Testis (tissue), 3 donors: ENCODE measurements around the gene SUMF2. TPM values are rescaled to one million over a fixed set of nuclear protein-coding genes. Genes with fewer than 3 reads are reported as not detected.
"Not testable (repeated sequence)": the region's sequence is repeated elsewhere in the genome, so short reads cannot be mapped to it uniquely, and the experiment has no call there.

Source experiments
- DNase-seq: peaks from one replicate; pipeline ENCODE4 v3.0.0-alpha.2; 2019
- H3K27ac ChIP-seq, 2 donors: fragments of 200-600 bp; sonication (generic); one replicate each; pipeline ENCODE4 v1.5.1; 2019
- H3K27me3 ChIP-seq: fragments of 200-600 bp; sonication (generic); one replicate; pipeline ENCODE4 v1.5.1; 2019
- H3K36me3 ChIP-seq: fragments of 200-600 bp; sonication (generic); one replicate; pipeline ENCODE4 v1.5.1; 2017; ENCODE audit warnings: low read depth; ENCODE audit errors: missing control alignments
- H3K4me1 ChIP-seq: fragments of 200-600 bp; sonication (generic); one replicate; pipeline ENCODE4 v1.5.1; 2019
- H3K4me3 ChIP-seq, 2 donors: fragments of 200-600 bp; sonication (generic); one replicate each; pipeline ENCODE4 v1.5.1; 2017 to 2019
- H3K9me3 ChIP-seq: fragments of 200-600 bp; sonication (generic); one replicate; pipeline ENCODE4 v1.5.1; 2017
- CTCF ChIP-seq, 3 experiments: fragments of 450-650 bp in 2 of 3; fragments of 200-600 bp in 1 of 3; sonication (generic) in 1 of 3; IDR thresholded peaks; one replicate each; pipeline ENCODE4 v1.5.1; 2016 to 2019; ENCODE audit warnings: antibody characterized with exemption in 3 of 3, mild to moderate bottlenecking in 2 of 3, moderate library complexity in 1 of 3
- POLR2A ChIP-seq: fragments of 450-650 bp; IDR thresholded peaks from one replicate; pipeline ENCODE4 v1.6.1; 2017; ENCODE audit warnings: antibody characterized with exemption, mild to moderate bottlenecking, moderate library complexity
- WGBS, 2 donors: methylation state at CpG; one replicate each; pipeline ENCODE4 v1.1.5; 2018; 5-methylcytosine and 5-hydroxymethylcytosine counted together
- intact Hi-C: fragments of 100-400 bp; cut with DNase I; formaldehyde crosslinking; loops from one replicate; pipeline ENCODE4 v1.15.1; 2023; ENCODE audit warnings: low total_unique reads
- polyA plus RNA-seq: library from polyadenylated mRNA; stranded (reverse); fragments of 350-450 nt; fragmentation: Illumina TruSeq; extraction: RNeasy Lipid Tissue Mini Kit (QIAGEN cat#74804); gene quantifications from one replicate; pipeline ENCODE4 v1.2.3, GENCODE V29; 2014; ENCODE audit warnings: low read depth, low replicate concordance; ENCODE audit not compliant: insufficient read depth
- total RNA-seq, 2 donors: library from RNA; depleted of rRNA; stranded (reverse); fragments of >200 nt; gene quantifications; one replicate each; pipeline ENCODE4 v1.2.3, GENCODE V29; 2016

SUMF2 gene
- total and polyA plus RNA-seq, 3 donors from 2014 or later: 83.3 to 107 (median 84.8) TPM

- Histone ChIP-seq H3K27me3 (no peaks in the 10 kb centered on the region), H3K4me3 (no peak overlapping the region), H3K9me3 (no peaks in the 10 kb centered on the region), H3K27ac (no peak overlapping the region), H3K4me1 (peaks cover 19% of the 10 kb centered on the region), H3K36me3 (no peaks in the 10 kb centered on the region)
- no peak for TF ChIP-seq CTCF (IDR thresholded peaks at IDR 0.05)
- no peak for TF ChIP-seq POLR2A
- WGBS, 2 donors: 93 to 100% methylated on average over 1 to 15 of the region's 16 CpGs
- intact Hi-C loops: loop anchor here (10.0 kb wide), 1 partner anchor 73 kb away; no protein-coding TSS in a partner anchor
- DNase-seq: no peak
Measured at GRCh38 chr7:56078196-56078595, 14.1 kb downstream of the SUMF2 start.

- Histone ChIP-seq H3K36me3 (no peaks in the 10 kb centered on the region), H3K4me1 (peaks cover 24% of the 10 kb centered on the region), H3K27ac (peak overlapping the region; percentile 60 to 65), H3K4me3 (no peak overlapping the region), H3K9me3 (no peaks in the 10 kb centered on the region), H3K27me3 (no peaks in the 10 kb centered on the region)
- intact Hi-C loops: loop anchor here (10.0 kb wide), 1 partner anchor 75 kb away; no protein-coding TSS in a partner anchor
- peak; percentile 30 to 66 (median 48) for TF ChIP-seq CTCF (IDR thresholded peaks at IDR 0.05)
- no peak for TF ChIP-seq POLR2A
- whole genome bisulfite sequencing, 2 donors: 32 to 33% methylated on average over 6 to 12 of the region's 12 CpGs
- DNase-seq: peak; percentile 77
Measured at GRCh38 chr7:56079450-56080185, 15.5 kb downstream of the SUMF2 start.

GRCh38 chr7:56080726-56081435, 16.8 kb downstream of the SUMF2 start:
- WGBS, 2 donors: 89 to 96% methylated on average over 8 to 28 of the region's 28 CpGs
- Histone ChIP-seq H3K27ac (peak overlapping the region; percentile 60 to 65), H3K4me1 (peaks cover 24% of the 10 kb centered on the region)
- intact Hi-C loops, H3K4me3 ChIP-seq, H3K36me3 ChIP-seq, H3K9me3 ChIP-seq, H3K27me3 ChIP-seq, DNase-seq: not testable (repeated sequence)

GRCh38 chr7:56081626-56082340, 17.7 kb downstream of the SUMF2 start:
- Histone ChIP-seq H3K27me3 (no peaks in the 10 kb centered on the region), H3K36me3 (no peaks in the 10 kb centered on the region), H3K4me3 (no peak overlapping the region), H3K9me3 (no peaks in the 10 kb centered on the region), H3K27ac (no peak overlapping the region), H3K4me1 (peaks cover 24% of the 10 kb centered on the region)
- 93 to 97% methylated on average over 20 to 29 of the region's 29 CpGs for WGBS, 2 donors
- DNase-seq: no peak
- no peak for TF ChIP-seq POLR2A
- no peak for TF ChIP-seq CTCF (IDR thresholded peaks at IDR 0.05)
- intact Hi-C loops: no loop called here
